Fibroblast of skin of back (primary cell): ENCODE measurements around the gene SPSB4.
A peak's percentile ranks its signal among the peaks of the same experiment; 100 is the strongest.
"Not testable (repeated sequence)": the region's sequence is repeated elsewhere in the genome, so short reads cannot be mapped to it uniquely, and the experiment has no call there.

Source experiments
- DNase-seq: peaks from one replicate; pipeline ENCODE4 v3.0.0-alpha.2; 2013

Gene SPSB4

DNA sequence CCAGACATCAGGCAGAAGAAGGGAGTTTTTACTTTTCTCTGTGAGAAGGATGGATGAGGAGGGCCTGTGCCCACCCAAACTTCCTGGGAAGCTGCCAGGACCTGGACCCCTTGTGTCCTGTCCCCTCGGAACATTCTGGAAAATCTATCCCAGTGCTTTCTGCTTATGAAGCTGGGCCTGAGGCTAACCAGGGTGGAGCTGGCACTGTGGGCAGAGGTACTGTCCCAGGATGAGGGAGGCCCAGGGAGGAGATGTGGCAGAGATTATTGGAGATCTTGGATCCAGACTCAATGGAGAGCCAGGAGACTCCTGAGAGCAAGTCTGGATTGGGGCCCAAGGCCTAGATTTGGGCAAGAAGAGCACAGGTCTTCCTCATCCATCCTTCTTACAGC lies 44.4 kb downstream of the SPSB4 start:
- DNase-seq: no peak

DNA sequence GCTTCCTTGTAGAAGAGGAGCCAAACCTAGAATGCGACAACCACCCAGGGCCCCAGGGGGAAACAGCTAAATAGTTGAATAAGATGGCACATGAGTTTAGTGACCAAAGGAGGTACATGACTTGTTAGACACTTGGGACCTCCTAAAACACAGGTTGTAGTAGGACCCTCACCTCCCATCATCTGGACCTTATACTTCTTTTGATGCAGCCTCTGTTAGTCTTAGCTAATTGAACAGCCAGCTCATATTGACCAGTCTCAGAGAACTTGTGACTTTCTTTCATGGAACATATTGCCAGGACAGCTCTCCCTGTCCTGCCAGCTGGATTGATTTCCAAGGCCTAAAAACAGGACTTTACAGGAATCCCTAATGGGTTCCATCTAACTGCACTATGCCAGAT lies 45.0 kb downstream of the SPSB4 start:
- DNase-seq: no peak

- no peak for DNase-seq
Measured at GRCh38 chr3:141096981-141097380, 45.8 kb downstream of the SPSB4 start.

GRCh38 chr3:141100112-141100511 lies 49.0 kb downstream of the SPSB4 start:
- no peak for DNase-seq

DNA sequence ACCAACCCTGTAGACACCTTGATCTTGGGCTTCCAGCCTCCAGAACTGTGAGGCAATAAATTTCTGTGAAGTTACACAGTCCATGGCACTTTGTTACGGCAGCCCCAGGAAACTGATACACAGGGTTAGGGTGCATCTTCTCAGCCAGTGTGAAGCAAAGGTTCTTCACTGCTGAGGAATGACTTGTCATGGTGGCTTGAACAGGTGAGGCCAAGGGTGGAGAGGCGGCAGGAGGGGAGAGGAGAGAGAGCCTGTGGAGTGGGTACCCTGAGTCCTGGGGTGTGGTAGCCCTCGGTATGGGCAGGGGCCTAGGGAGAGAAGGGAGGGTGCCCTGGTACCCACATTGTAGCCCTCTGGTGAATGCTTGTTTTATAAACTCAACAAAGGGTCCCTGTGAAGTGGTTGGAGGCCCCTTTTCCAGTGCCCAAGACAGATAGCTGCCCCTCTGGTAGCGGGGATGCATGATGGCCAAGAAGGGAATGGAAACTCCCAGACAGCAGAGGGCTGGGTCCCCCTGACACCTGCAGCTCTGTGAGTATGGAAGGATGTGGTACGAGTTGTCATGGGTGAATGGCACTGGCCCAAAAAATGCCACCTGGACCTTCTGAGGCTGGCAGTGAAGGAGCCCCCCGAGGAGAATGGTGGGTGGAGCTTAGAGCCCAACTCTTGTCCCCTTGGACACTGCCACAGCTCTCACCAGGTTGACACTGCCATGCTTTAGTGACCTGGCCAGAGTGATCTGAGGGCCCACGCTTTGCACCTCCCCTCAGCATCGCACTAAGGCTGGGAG lies 49.6 kb downstream of the SPSB4 start:
- DNase-seq: no peak

DNA sequence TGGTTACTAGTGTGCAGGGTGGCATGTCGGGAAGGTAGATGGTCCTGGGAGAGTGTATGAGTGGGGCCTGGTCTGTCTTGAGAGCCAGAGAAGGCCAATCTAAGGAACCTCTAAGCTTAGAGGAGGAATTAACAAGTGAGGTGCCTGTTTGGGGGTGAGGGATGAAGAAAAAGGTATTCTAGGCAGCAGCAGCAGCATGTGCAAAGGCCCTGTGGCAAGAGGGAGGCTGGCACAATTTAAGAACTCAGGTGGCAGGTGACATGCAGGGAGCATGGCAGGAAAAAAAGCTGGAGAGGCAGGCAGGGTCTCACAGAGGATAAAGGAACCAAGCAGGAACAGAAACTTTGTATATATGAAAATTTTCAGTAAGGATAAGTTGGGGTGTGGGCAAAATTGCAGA lies 51.2 kb downstream of the SPSB4 start:
- DNase-seq: no peak

- DNase-seq: no peak
Measured at GRCh38 chr3:141103067-141103466, 51.9 kb downstream of the SPSB4 start.

DNA sequence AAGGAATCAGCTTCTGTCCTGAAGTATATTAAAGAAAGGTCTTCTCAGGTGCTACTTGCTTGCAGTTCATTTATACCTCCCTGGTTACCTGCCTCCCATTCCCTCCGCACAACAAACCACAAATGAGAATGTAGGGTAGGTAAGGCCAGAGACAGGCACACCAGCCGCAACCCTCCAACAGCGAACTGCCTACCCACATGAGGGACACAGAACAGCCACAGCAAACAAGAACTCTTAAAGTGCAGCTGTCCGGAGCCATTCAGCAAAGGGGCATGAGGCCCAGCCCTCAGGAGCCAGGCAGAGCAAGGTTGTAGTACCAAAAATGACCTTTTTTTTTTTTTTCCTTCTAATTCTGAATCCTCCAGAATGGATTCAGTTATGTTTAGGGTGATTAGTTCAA lies 52.4 kb downstream of the SPSB4 start:
- no peak for DNase-seq

GRCh38 chr3:141104151-141104821 lies 53.1 kb downstream of the SPSB4 start:
- no peak for DNase-seq

DNA sequence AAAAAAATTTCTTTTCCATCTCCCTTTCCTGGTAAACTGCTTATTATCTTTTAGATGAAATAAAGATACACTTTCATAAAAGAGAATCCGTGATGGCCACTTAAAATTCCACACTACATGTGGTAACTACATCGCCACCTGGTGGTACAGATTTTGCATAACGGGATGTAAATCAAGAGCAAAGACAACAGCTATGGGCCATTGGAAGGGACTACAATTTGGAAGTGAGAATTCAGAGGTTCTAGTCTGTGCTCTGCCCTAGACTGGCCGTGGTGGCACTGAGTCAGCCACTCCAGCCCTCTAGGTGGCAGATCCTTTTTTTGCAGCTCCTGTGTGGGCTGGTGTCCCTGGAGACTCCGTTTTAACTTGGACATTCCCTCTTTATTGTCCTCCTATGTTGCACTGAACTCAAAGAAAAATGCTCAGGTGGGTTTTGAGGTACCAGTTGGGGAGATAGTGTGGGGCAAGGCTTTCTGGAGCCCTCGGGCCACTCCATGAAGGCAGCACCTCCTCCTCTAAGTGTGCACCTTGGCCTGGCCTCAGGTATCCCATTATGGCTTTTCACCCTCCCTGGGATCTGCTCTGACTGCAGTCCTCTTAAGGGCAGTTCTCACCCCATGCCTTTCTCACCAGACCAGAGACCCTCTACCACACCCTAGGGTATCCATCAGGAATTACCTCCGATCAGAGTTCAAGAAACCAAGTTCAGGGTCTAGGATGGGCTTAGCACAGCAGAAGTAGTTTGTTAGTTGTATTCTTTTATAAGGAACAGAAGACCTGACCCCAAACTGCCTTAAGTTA lies 54.9 kb downstream of the SPSB4 start:
- DNase-seq: peak; percentile 78

DNA sequence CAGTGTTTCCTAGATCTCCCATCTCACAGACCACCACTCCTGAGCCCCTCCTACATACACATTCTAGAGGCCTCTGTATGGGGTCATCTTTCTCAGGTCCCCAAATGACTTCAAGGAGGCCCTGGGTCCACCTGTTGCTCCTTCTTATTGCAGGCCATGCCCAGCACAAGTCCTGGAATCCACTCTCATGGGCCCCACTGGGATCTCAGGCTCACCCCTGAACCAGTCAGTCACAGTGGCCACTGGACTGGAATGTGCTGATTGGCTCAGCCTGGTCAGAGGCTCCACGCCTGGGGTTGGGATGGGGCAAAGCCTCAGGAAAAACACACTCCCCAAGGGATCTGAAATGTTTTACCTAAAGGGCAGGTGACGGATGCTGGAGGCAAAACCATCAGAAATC lies 55.7 kb downstream of the SPSB4 start:
- no peak for DNase-seq

GRCh38 chr3:141108039-141108438 lies 56.9 kb downstream of the SPSB4 start:
- no peak for DNase-seq

GRCh38 chr3:141109751-141110150 lies 58.6 kb downstream of the SPSB4 start:
- no peak for DNase-seq

DNA sequence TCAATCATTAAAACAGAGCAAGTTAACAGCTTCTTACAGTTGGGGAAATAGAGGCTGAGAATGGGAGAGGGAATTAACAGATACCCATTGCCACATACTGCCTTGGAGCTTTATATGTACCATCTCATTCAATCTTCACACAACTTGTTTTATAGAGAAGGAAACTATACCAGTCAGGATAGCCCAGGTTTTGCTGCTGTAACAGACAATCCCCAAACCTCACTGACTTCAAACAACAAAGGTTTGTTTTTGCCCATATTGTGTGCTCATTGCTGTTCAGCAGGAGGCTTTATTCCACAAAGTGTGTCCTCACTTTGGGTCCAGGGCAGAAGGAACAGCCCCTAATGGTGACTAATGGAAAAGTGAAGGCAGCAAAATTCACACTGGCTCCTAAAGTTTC lies 59.2 kb downstream of the SPSB4 start:
- no peak for DNase-seq

DNA sequence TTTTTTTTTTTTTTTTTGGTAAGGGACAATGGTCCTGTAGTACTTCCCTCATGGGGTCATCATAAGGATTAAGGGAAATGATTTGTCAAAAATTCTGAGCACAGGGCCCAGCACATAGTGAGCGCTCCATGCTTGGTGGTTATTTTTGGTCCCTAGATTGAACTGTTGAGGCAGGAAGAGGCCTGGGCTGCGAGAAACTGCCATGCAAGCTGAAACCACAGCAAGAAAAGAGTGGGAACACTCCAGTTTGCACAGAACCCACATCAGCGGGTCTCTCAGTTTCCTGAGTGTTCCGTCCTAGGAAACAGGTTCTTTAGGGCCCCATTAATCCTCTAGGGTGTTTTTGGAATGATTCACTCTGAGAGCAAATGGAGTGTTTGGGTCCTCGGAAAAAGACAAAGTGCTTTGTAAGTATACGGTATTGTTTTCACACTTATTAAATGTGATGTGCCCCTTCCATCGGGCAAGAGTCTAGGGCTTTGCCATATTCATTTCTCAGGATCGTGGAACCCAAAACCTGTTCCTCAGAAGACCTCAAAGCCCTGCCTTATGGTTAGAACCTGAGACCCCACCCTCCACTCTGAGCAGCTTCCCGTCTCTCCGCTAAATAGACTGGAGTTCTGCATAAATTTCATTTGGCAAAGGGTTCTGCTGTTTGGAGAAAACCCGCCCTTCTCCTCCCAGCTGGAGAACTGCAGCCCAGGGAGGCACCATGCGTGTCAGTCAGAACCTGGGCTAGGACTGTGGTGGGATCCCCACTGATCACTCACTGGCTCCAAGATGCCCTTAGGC lies 60.4 kb downstream of the SPSB4 start:
- no peak for DNase-seq

DNA sequence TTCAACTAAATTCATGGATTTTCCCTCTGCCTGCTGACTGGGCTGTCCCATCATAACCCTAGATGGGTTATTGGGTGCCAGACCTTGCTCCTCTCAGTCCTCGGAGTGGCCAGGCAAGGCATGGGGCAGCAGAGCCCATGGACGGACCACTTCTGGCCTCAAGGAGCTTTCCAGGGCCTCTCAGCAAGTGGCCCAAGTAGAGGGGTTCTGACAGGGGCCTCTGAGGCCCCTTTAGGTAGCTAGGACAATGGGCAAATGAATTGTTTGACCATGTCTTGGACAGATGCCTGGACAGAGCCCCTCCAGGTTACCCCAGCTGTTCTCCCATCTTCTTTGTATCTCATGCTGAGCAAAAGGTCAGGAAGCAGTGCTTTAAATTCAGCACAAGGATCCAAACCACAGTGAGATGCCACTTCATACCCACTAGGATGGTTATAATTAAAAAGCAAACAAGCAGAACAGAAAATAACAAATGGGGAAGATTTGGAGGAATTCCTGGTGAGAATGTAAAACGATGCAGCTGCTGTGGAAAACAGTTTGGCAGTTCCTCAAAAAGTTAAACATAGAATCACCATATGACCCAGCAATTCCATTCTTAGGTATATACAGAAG lies 61.6 kb downstream of the SPSB4 start:
- DNase-seq: no peak

DNA sequence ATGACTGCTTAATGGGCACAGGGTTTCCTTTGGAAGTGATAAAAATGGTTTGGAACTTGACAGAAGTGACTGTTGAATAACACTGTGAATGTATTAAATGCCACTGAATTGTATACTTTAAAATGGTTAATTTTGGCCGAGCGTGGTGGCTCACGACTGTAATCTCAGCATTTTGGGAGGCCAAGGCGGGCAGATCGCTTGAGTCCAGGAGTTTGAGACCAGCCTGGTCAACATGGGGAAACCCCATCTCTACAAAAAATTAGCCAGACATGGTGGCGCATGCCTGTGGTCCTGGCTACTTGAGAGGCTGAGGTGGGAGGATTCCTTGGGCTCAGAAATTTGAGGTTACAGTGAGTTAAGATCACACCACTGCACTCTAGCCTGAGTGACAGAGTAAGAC lies 62.5 kb downstream of the SPSB4 start:
- not testable (repeated sequence) for DNase-seq

DNA sequence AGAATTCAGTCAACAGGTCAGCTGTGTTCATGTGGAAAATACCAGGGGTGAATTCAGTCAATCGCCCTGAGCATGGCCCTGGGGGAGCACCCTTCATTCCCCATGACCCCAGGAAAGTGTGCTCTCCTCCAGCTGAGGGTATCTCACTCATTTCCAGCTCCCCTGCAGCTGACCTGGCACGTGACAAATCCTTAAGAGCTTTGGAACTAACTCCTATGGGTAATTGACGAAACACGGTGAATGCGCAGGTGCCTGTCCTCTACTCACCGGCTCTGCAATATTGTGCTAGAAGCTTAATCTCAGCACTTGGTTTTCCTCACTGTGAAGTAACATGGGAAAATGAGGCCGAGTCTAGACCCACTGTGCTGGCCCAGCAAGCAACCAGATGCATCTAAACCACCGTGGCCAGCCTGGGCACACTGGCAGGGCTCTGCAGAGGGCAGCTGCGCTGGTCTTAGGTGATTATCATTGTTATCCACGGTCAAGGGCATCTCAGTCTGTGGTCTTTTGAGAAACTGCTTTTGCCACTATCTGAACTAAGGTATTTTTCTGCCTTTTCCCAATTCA lies 63.1 kb downstream of the SPSB4 start:
- DNase-seq: no peak

DNA sequence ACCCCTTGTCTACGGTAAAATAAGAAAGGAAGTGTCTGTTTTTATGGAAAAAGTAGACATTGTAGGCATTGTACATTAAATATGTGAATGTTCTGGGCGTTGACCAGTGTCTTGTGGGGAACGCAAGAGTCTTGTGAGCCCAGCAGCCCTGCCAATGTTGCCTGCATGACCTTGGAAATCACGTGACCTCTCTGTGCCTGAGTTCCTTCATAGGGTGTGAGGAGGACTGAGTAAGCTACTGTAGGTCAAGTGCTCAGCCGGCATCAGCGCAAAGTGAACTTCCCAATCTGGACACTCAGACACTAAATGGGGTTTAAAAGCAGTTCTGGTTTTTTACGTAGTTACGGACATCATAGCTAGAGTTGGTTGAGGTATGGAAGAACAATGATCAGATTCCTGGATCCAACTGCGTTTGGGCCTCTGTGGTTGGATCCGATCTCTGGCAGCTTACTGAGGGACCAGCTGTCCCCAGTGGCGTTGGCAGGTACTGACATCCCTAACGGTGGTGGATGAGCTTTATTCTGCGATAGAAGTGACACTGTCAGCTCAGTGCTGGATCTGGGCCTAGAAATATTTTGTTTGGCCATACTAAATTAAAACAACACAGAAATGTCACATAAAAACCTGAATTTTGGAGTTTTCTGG lies 63.8 kb downstream of the SPSB4 start:
- no peak for DNase-seq

DNA sequence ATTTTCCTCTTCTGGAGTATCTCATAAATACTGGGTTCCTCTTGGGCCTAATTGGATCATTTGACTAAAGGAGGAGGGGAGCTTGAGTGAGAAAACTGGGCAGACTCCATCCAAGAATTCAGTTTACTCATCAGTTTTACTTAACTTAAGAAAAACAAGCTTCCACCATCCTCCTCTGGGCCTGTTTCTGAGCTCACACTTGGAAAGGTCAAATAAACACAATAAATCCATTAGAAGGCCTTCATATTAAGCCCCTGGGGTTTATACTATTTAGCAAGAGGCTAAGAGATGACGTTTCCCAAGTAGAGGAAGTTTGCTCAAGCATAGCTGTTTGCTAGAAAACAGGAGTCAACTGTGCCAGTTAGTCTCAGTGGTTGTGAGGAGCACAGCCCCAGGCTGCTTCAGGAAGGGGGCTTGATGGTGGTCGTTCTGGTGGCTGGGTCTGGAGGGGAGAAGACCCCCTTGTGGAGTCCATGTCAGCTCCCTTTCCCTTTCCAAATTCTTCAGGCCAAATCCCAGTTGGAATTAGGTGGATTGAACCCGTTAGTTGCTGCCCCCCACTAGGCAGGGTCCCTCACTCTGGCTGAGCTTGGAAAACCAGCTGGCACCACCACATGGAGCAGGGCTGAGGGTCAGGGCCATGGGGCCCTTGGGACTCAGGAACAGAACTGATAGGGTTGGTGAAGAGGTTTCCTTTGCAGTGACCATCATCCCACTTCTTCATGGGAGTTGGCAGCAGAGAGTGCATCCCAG lies 64.8 kb downstream of the SPSB4 start:
- no peak for DNase-seq

GRCh38 chr3:141116721-141117120 lies 65.6 kb downstream of the SPSB4 start:
- DNase-seq: no peak
